K562 (cell line): Measurements from ENCODE around the gene EFNA5. TPM values are rescaled to one million over a fixed set of nuclear protein-coding genes. Genes with fewer than 3 reads are reported as not detected.

Experiments
- ATAC-seq: fragments of 200-7000 bp; cut with Tn5 transposase; 3 replicates; pipeline ENCODE4 v1.9.1; 2020; ENCODE audit warnings: moderate library complexity
- BruUV-seq: library from RNA; stranded (reverse); fragments of 400-500 nt; replicated peaks from 2 replicates; lab custom pipeline; 2021; lab: Mats Ljungman, UMichigan
- CTCF ChIA-PET: fragments of 300-600 bp; formaldehyde crosslinking; extraction: SDS; loops from one replicate; lab custom pipeline; 2021; ENCODE audit warnings: low intra/inter-chr PET ratio; lab: Yijun Ruan, JAX
- POLR2A ChIA-PET: fragments of 300-600, 350-650 bp; sonication (Branson Sonifier 250); formaldehyde crosslinking; extraction: SDS; loops from one replicate; lab custom pipeline; 2021; ENCODE audit warnings: antibody characterized with exemption, inconsistent platforms; lab: Yijun Ruan, JAX
- DNase-seq, 4 experiments: peaks; one replicate each; pipeline versions ENCODE4 v3.0.0 to v3.0.0-alpha.2; 2011 to 2018; ENCODE audit warnings: low spot score in 3 of 4, mixed read lengths in 3 of 4; ENCODE audit errors: extremely low read depth in 1 of 4
- FAIRE-seq: peaks from 2 replicates; lab custom pipeline; 2011; peaks lifted over from hg19 to GRCh38; lab: Jason Lieb, UNC
- H2AFZ ChIP-seq: 2 replicates; pipeline ENCODE4 v1.6.0; 2011; ENCODE audit warnings: low read depth, low read length, control low read depth, inconsistent platforms
- H3K27ac ChIP-seq: fragments of 200-600 bp; 3 replicates; pipeline ENCODE4 v1.8.0; 2011; ENCODE audit warnings: low read depth, mild to moderate bottlenecking, control low read depth, inconsistent platforms, low read length, moderate library complexity, mixed read lengths; ENCODE audit errors: extremely low read depth
- H3K27me3 ChIP-seq, 2 experiments: fragments of 300-600 bp in 1 of 2; 2 replicates in 1 of 2; 3 replicates in 1 of 2; pipeline versions ENCODE4 v1.6.0 to v1.8.0; 2011; ENCODE audit warnings: inconsistent platforms in 2 of 2, low read length in 2 of 2, mild to moderate bottlenecking in 1 of 2, mixed read lengths in 1 of 2, moderate library complexity in 1 of 2; ENCODE audit not compliant: control insufficient read depth in 2 of 2, insufficient read depth in 2 of 2
- H3K36me3 ChIP-seq: fragments of 300-600 bp; 3 replicates; pipeline ENCODE4 v1.8.0; 2011; ENCODE audit warnings: mild to moderate bottlenecking, low read length, inconsistent platforms; ENCODE audit not compliant: control insufficient read depth, insufficient read depth
- H3K4me1 ChIP-seq, 2 experiments: fragments of 200-600 bp in 1 of 2; replicated peaks in 1 of 2; 2 replicates in 1 of 2; 3 replicates in 1 of 2; pipeline versions ENCODE4 v1.5.1 to v1.8.0; 2011; ENCODE audit warnings: inconsistent platforms in 2 of 2, low read length in 2 of 2, mild to moderate bottlenecking in 1 of 2, mixed read lengths in 1 of 2, moderate library complexity in 1 of 2; ENCODE audit not compliant: control insufficient read depth in 2 of 2, insufficient read depth in 2 of 2
- H3K4me2 ChIP-seq: 2 replicates; pipeline ENCODE4 v1.6.1; 2011; ENCODE audit warnings: low read length, control low read depth, inconsistent platforms, mixed read lengths; ENCODE audit not compliant: insufficient read depth
- H3K4me3 ChIP-seq: fragments of 200-600 bp; sonication (generic), shearing (Covaris generic); 2 replicates; pipeline ENCODE4 v1.5.1; 2016; ENCODE audit warnings: control low read depth, inconsistent platforms
- H3K79me2 ChIP-seq: fragments of 200-600 bp; 3 replicates; pipeline ENCODE4 v1.8.0; 2011; ENCODE audit warnings: low read length, inconsistent platforms; ENCODE audit not compliant: control insufficient read depth, insufficient read depth
- H3K9ac ChIP-seq, 2 experiments: 2 replicates each; pipeline versions ENCODE4 v1.6.0 to v1.6.1; 2011; ENCODE audit warnings: low read depth in 2 of 2, low read length in 2 of 2, control low read depth in 1 of 2, inconsistent platforms in 1 of 2, mild to moderate bottlenecking in 1 of 2, mixed read lengths in 1 of 2; ENCODE audit not compliant: insufficient read depth in 1 of 2
- H3K9me1 ChIP-seq: one replicate; pipeline ENCODE4 v1.6.0; 2011; ENCODE audit warnings: inconsistent platforms, mild to moderate bottlenecking, low read length, moderate library complexity; ENCODE audit not compliant: control insufficient read depth, insufficient read depth
- H3K9me3 ChIP-seq: replicated peaks from 2 replicates; pipeline ENCODE4 v1.5.1; 2011; ENCODE audit warnings: low read depth, low read length, inconsistent platforms; ENCODE audit not compliant: control insufficient read depth, insufficient read depth
- H4K20me1 ChIP-seq: replicated peaks from 2 replicates; pipeline ENCODE4 v1.6.1; 2011; ENCODE audit warnings: low read length, inconsistent platforms, mixed read lengths; ENCODE audit not compliant: control insufficient read depth, insufficient read depth
- EWSR1 ChIP-seq: fragments of 450-650 bp; IDR thresholded peaks from 2 replicates; pipeline ENCODE4 v1.6.1; 2018; ENCODE audit warnings: borderline replicate concordance, mild to moderate bottlenecking, low read depth, moderate library complexity; ENCODE audit not compliant: partially characterized antibody
- FUS ChIP-seq: fragments of 200-400 bp; formaldehyde crosslinking; optimal IDR thresholded peaks from 2 replicates; pipeline ENCODE3; 2017; ENCODE audit warnings: low read depth, low read length
- HOMEZ ChIP-seq: fragments of 250-450 bp; sonication (Bioruptor Pico); IDR thresholded peaks from 2 replicates; pipeline ENCODE4 v1.4.0; 2020; ENCODE audit warnings: mild to moderate bottlenecking, moderate library complexity
- SAFB ChIP-seq: fragments of 200-400 bp; formaldehyde crosslinking; IDR thresholded peaks from 2 replicates; pipeline ENCODE4 v1.6.1; 2017; ENCODE audit warnings: low read depth, low read length, borderline replicate concordance
- XRCC4 ChIP-seq: IDR thresholded peaks from one replicate; pipeline ENCODE4 v1.6.1; 2011; ENCODE audit not compliant: insufficient read depth, insufficient read length; ENCODE audit errors: extremely low read depth
- WGBS: fragments of 100-300 bp; shearing (Covaris generic); methylation state at CpG from one replicate; pipeline ENCODE4 v1.1.6; 2016; ENCODE audit warnings: low coverage, mixed read lengths; ENCODE audit not compliant: insufficient coverage; ENCODE audit errors: missing lambda C conversion rate; 5-methylcytosine and 5-hydroxymethylcytosine counted together
- in situ Hi-C: fragments of 300-500 bp; cut with MboI; formaldehyde crosslinking; loops from 4 replicates; pipeline ENCODE4 v1.15.0; 2018; ENCODE audit warnings: inconsistent platforms, mixed read lengths
- intact Hi-C: fragments of 100-400 bp; cut with micrococcal nuclease; formaldehyde crosslinking; loops from 2 replicates; pipeline ENCODE4 v1.14.2; 2022
- polyA plus RNA-seq, 8 experiments: library from polyadenylated mRNA; depleted of rRNA in 4 of 8; stranded (reverse) in 5 of 8; unstranded in 3 of 8; fragments of >200 nt; fragmentation: Nextera tagmentation in 2 of 8; fragmentation: Illumina TruSeq in 1 of 8; extraction: Ambion mirVana in 2 of 8; extraction: Trizol in 1 of 8; gene quantifications; 2 replicates each; pipeline versions ENCODE4 v1.2.1 to v1.2.3, GENCODE V29; 2011 to 2014; ENCODE audit warnings: inconsistent platforms in 1 of 8, missing spikeins in 1 of 8
- total RNA-seq, 7 experiments: library from RNA; depleted of rRNA in 6 of 7; stranded (reverse); fragments of >200 nt in 6 of 7; fragmentation: Illumina TruSeq in 2 of 7; extraction: Trizol in 2 of 7; gene quantifications; 2 replicates each; pipeline versions ENCODE4 v1.2.1 to v1.2.3, GENCODE V29; 2011 to 2021; ENCODE audit warnings: low replicate concordance in 1 of 7
- TF ChIP-seq, protein P1 (sequence below), 2 experiments: IDR thresholded peaks; 2 replicates each; pipeline ENCODE4 v1.6.1; 2011; ENCODE audit warnings: borderline replicate concordance in 1 of 2, control low read depth in 1 of 2, low read depth in 1 of 2, low read length in 1 of 2, mild to moderate bottlenecking in 1 of 2, mixed read lengths in 1 of 2, moderate library complexity in 1 of 2; ENCODE audit not compliant: insufficient read depth in 1 of 2, insufficient read length in 1 of 2, poor library complexity in 1 of 2, severe bottlenecking in 1 of 2; ENCODE audit errors: extremely low read depth in 1 of 2
- TF ChIP-seq, protein P2 (sequence below): fragments of 200-800 bp; sonication (Bioruptor generic); IDR thresholded peaks from 2 replicates; pipeline ENCODE4 v1.6.1; 2017; ENCODE audit warnings: missing genetic modification characterization, missing compliant biosample characterization

The EFNA5 gene
- total and polyA plus RNA-seq, 9 of the 15 experiments (the other 6 are each of a cell fraction or from before 2014, with no cell fraction given) = 0.20 TPM; not detected in 8

GRCh38 chr5:107673039-107673367 is 2.3 kb upstream of the EFNA5 start (continued):
- TF ChIP-seq HOMEZ = no peak

DNA sequence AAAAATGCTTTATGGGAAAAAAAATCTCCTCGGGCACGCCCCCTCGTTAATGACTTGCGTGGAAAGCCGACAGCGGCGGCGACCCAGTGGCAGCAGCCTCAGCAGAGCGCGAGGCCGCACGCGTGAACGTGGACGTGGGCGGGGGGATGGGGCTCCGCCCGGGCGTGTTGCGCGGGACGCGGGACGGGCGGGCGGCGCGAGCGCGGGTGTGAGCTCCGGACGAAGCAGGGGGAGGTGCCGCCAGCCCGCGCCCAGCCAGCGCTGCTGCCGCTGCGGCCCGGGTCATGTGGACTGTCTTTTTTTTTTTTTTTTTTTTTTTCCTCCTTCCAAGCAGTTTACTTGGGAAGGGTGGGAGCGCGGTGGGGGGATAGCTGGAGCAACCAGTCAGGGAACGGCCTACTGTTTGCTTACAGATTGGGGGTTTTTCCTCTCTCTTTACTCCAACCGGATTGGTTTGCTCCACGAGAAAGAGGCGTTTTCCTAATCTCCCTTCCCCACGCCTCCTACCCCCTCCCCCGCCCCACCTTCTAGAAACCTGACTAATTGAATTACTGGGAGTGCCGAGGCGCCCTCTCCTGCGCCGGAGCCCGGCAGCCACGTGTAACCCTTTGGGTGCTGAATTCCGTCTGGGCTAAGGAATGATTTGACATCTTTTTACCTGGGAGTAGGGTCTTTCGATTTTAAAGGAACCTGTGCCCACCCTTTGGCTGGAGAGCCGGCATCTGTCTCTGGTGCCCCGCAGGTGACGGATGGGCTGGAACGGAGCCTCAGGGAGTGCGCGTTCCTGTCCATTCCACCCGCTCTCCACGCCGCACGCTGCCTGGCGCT is 1.7 kb upstream of the EFNA5 start:
- H2AFZ ChIP-seq = no peak overlapping the region
- ChIA-PET CTCF (no interaction called here), POLR2A (no interaction called here)
- H3K9ac ChIP-seq = no peak overlapping the region
- H3K79me2 ChIP-seq = no peaks in the 10 kb centered on the region
- no peaks in the 10 kb centered on the region for H3K9me3 ChIP-seq
- BruUV-seq = no TSS peak
- 4% methylated on average over 25 of the region's 66 CpGs for WGBS
- TF ChIP-seq, protein P1, sequence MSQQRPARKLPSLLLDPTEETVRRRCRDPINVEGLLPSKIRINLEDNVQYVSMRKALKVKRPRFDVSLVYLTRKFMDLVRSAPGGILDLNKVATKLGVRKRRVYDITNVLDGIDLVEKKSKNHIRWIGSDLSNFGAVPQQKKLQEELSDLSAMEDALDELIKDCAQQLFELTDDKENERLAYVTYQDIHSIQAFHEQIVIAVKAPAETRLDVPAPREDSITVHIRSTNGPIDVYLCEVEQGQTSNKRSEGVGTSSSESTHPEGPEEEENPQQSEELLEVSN (IDR thresholded peaks at IDR 0.05; ENCODE audit: borderline replicate concordance in 1 of 2, extremely low read depth in 1 of 2, insufficient read depth in 1 of 2, insufficient read length in 1 of 2, low read depth in 1 of 2, low read length in 1 of 2, poor library complexity in 1 of 2, severe bottlenecking in 1 of 2) = peak in 1 of 2 experiments; percentile 63
- no peak for TF ChIP-seq EWSR1
- TF ChIP-seq SAFB = peak; percentile 74
- TF ChIP-seq XRCC4 = no peak
- TF ChIP-seq, protein P2, sequence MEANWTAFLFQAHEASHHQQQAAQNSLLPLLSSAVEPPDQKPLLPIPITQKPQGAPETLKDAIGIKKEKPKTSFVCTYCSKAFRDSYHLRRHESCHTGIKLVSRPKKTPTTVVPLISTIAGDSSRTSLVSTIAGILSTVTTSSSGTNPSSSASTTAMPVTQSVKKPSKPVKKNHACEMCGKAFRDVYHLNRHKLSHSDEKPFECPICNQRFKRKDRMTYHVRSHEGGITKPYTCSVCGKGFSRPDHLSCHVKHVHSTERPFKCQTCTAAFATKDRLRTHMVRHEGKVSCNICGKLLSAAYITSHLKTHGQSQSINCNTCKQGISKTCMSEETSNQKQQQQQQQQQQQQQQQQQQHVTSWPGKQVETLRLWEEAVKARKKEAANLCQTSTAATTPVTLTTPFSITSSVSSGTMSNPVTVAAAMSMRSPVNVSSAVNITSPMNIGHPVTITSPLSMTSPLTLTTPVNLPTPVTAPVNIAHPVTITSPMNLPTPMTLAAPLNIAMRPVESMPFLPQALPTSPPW (CRISPR knock-in tag) = peak; percentile 39; the same call in 1 of the 2 replicates
- no peak for TF ChIP-seq FUS
- 0 out of 2 replicates have a peak overlapping the region, but pooled peaks have one; percentile 4 for H3K4me3 ChIP-seq
- no peaks in the 10 kb centered on the region for H3K36me3 ChIP-seq
- H3K4me2 ChIP-seq = no peak overlapping the region
- H3K27me3 ChIP-seq = no peaks in the 10 kb centered on the region; a peak in 1 of 5 replicates
- ATAC-seq = peak; percentile 67
- H3K9me1 ChIP-seq = no peaks in the 10 kb centered on the region
- H3K4me1 ChIP-seq = peaks cover 0 to 10% of the 10 kb centered on the region in 2 experiments; a peak in 2 of 5 replicates
- no peak overlapping the region for H3K27ac ChIP-seq
- in situ Hi-C loops = no loop called here
- no peak for FAIRE-seq
- intact Hi-C loops = loop anchor here (10.0 kb wide), 2 partner anchors 428 to 672 kb away; no protein-coding TSS in a partner anchor
- peak; percentile 18 to 31 (median 26) for DNase-seq
- H4K20me1 ChIP-seq = no peaks in the 10 kb centered on the region
